HG03066 (cell line): ENCODE data around the gene CFAP45.

Experiments used
- ATAC-seq: cut with Tn5 transposase; IDR thresholded peaks from one replicate; pipeline ENCODE4 v1.9.1; 2021; ENCODE audit warnings: low read depth; ENCODE audit not compliant: unreplicated experiment

Gene CFAP45

DNA sequence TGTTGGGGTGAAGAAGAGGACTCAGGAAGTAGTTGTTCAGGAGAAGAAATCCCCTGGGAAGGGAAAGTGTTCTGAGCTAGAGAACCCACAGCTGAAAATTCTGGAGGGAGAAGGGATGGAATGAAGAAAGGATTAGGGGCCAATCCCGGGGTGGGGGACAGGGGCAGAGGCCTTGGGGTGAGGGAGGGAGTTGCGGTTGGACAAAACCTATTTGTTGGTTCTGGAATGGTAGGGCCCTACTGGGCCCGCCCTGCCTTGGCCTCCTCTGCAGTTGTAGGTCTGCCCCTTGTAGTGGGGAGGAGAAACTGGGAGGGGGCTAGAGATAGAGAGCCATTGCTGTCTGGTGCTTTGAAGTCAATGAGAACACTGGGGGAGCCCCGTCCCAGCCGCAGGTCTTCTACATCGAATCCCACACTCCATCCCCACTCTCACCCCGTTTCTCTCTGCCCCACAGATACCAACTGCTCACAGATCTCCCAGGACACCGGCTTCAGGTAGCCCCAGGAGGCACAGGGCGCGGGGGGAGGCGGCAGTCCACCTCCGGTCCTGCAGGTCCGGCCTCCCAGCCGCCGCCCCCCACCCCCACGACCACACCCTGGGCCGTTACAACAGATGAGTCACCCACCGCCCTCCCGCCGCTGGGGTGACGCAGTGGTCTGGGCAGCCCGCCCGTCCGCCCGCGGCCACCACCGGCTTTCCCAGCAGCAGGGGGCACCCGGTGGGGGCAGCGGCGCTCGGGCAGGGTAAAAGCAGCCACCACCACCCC is 24.2 kb upstream of the CFAP45 start:
- no peak for ATAC-seq

- ATAC-seq, result peak; percentile 35
Measured at GRCh38 chr1:159923203-159924024, 23.4 kb upstream of the CFAP45 start.

- no peak for ATAC-seq
Measured at GRCh38 chr1:159922511-159923202, 22.7 kb upstream of the CFAP45 start.

GRCh38 chr1:159921700-159922504 is 21.9 kb upstream of the CFAP45 start:
- ATAC-seq, result no peak

GRCh38 chr1:159921251-159921650 is 21.3 kb upstream of the CFAP45 start:
- no peak for ATAC-seq

GRCh38 chr1:159920651-159921050 is 20.7 kb upstream of the CFAP45 start:
- no peak for ATAC-seq

DNA sequence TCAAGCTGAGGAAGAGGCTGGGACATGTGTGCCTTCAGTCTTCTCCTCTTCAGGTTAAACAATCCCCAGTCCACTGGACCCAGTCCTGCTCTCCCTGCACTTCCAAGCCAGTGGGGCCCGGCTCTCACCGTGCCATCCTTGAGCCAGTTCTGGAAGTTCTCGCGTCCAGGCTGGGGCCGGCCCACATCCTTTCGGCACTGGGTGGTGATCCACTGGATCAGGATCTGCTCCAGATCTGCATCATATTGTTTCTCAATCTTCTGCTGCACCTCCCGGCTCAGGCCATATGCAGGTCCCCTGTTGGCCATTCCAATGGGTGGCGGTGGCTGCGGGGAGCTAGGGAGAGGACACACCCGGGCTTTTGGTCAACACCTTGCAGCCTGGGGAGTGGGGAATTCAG is 20.2 kb upstream of the CFAP45 start:
- ATAC-seq, result no peak

DNA sequence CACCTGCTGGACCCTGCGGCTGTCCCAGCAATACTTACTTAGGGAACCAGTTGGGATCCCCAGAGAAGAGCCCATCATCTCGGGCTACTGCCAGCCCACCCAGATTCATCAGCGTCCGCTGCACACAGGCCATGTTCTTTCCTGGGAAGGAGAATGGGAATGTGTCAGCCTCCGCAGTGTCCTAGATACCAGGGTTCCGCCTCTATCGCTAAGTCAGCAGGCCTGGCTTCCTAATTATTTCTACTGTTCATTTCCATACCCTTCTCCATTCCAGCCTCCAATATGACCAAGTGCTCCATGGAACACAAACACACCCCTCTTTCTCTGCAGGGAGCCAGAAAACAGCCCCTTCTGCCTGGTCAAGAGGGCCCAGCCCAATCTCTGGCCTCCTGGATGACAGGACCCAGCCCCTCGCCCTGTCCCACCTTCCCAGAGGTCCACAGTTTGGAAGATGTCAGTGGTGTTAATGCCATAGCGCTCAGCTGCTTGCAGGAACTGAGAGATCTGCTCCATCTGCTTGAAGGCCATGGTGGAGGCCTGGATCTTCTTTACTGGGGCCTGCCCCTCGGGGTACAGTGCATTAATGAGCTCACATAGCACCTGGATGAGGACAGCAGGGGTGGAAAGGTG is 19.4 kb upstream of the CFAP45 start:
- no peak for ATAC-seq

- ATAC-seq, result no peak
Measured at GRCh38 chr1:159918352-159919200, 18.6 kb upstream of the CFAP45 start.

GRCh38 chr1:159917533-159918351 is 17.8 kb upstream of the CFAP45 start:
- ATAC-seq, result no peak

- ATAC-seq, result no peak
Measured at GRCh38 chr1:159916242-159917051, 16.5 kb upstream of the CFAP45 start.

GRCh38 chr1:159915571-159916241 is 15.7 kb upstream of the CFAP45 start:
- no peak for ATAC-seq

- no peak for ATAC-seq
Measured at GRCh38 chr1:159914252-159915018, 14.5 kb upstream of the CFAP45 start.

GRCh38 chr1:159913451-159914192 is 13.7 kb upstream of the CFAP45 start:
- no peak for ATAC-seq

DNA sequence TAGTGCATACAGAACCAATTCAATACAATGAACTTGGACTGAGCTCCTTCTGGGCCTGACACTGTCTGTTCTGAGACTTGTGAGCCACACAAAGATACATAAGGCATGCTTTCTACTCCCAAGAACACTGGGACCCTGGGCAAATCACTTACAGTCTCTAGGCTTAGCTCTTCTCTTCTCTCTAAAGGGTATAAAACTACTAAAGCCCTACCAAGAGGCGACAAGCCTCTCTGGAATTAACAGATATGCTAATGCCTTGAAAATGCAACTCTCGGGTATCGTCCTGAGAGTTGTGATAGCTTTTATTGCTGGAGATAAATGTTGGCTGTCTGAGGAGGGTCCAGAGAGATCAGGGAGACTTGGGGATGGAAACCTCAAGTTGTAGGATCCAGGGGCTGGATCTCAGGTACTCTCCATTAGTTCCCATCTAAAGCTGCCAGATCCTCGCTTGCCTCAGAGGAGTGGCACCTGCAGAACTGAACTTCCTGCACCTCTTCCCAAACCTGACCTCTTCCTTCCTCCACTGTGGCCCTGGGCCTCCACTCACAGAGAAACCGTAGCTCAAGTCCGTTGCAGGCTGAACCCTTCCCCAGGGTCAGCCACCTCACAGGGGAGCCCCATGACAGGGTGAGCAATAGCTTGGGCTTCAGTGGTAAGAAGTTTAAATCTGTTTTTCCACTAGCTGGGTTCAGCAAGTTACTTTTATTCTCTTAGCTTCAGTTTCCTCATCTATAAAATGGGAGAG is 11.5 kb upstream of the CFAP45 start:
- ATAC-seq, result no peak
